ENCODE results near the gene MDM1.

Gene MDM1

GRCh38 chr12:68294251-68294650 lies 37.9 kb downstream of the MDM1 start:
- TF ChIP-seq CTCF (conservative IDR thresholded peaks at IDR 0.05): no peak
- H3K27ac ChIP-seq: no peak overlapping the region

GRCh38 chr12:68293347-68293746 lies 38.8 kb downstream of the MDM1 start:
- no peak overlapping the region for H3K27ac ChIP-seq
- no peak for TF ChIP-seq CTCF (conservative IDR thresholded peaks at IDR 0.05)

DNA sequence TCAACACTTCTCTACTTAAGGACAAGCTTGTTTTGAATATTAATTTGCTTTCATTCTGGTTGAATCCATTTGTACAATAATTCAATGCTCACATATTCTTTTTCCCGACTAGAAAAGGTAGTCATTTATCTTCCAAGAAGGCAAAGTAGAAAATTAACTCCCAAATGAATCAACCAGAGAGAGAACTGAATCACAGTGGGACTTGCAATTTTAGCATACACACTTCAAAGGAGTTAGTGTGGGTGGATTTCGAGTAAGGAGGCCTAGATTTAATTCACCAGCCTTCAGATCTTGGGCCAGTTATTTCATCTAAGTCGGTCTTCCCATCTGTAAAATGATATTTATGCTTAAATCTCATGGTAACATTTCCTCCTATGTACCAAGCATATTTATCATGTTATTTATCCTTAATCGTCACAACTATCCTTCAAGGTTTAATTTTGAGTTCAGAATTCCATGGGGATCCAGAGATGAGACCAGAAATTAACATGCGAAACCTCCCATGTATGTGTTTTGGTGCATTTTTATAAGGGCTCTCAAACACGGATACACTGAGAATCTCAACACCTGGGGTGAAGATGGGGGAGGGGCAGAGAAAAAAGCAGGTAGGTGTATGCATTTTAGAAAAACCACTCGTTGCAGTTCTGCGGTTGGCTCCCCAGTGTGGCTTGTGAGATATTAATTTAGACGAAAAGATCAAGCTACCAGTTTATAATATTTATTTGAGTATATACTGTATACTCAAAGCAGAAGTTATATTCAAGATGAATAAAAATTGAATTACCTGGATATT lies 39.8 kb downstream of the MDM1 start:
- no peak for TF ChIP-seq CTCF (conservative IDR thresholded peaks at IDR 0.05)
- no peak overlapping the region for H3K27ac ChIP-seq

DNA sequence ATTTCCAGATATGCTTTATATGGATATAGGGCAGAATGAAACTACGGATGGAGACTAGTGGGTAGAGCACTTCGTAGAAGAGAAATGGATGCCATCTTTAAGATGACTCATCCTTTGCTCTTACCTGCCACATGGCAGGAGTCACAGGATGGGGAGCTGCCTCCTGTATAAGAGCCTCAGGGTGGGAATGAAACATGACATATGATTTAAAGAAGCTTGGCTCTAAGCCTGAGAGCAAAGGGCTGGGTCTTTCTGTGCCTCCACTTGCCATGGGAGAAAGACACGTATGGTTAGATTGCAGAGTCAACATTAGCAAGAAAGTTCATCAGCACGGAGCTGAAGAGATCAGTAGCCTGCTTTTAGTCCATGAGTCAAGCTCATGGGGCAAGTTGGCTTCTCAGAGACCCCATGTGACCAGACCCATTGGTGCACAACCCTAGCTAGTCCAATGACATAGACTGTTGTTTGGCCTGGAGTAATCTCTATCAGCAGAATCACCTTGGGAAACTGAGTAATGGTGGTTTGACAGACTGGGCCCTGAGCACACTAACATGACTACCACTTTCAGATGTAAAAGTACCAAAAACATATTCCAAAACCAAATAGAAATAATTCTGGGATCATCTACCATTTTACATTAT lies 40.6 kb downstream of the MDM1 start:
- no peak overlapping the region for H3K27ac ChIP-seq
- TF ChIP-seq CTCF (conservative IDR thresholded peaks at IDR 0.05): no peak

DNA sequence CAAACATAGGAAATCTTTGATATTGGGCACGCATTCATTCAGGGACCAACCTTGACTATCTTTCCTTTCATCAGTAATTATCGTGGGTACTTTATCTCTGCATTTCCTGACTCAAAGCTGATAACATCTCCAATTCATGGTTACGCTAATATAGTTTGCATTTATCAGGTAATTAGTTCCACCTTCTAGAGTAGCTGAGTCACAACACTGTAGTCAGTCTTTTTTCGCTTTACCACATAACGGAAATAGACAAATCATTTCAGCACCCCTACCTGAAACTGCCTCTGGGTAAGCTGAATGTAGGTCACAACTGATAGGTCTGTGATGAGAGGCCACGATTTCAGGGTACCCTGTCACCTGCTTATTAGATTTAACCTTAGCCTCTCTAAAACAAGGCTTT lies 42.0 kb downstream of the MDM1 start:
- no peak overlapping the region for H3K27ac ChIP-seq
- no peak for TF ChIP-seq CTCF (conservative IDR thresholded peaks at IDR 0.05)

DNA sequence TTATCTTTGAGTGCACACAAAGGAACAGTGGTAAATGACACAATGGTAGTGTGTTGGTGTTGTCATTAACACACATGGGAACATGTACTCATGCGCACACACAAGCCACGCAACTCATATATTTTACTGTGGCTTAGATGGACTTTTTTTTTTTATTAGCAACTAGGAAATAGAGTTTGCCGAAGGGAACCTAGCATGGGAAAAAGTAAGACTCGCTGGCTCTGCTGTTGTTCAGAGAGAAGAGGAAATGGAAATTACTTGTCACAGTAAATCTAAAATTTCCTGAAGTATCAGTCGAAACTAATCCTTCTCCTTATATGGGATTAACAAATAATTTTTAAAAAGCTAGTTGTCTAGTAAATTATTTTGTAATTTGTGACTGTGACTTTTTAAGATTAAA lies 45.1 kb downstream of the MDM1 start:
- no peak for TF ChIP-seq CTCF (conservative IDR thresholded peaks at IDR 0.05)
- no peak overlapping the region for H3K27ac ChIP-seq

GRCh38 chr12:68286396-68286795 lies 45.8 kb downstream of the MDM1 start:
- H3K27ac ChIP-seq: no peak overlapping the region
- no peak for TF ChIP-seq CTCF (conservative IDR thresholded peaks at IDR 0.05)
